NCI-H2196 treated with DMSO at 0.1 percent for 48 hours (cell line): ENCODE measurements around the gene ACOT13.
"Not testable (repeated sequence)": the region's sequence is repeated elsewhere in the genome, so short reads cannot be mapped to it uniquely, and the experiment has no call there.

ENCODE experiments used
- DNase-seq: peaks from one replicate; lab custom pipeline; 2025; ENCODE audit not compliant: unreplicated experiment; lab: John Stamatoyannopoulos, UW

ACOT13 gene

GRCh38 chr6:24721461-24722215, 54.8 kb downstream of the ACOT13 start:
- peak; percentile 88 for DNase-seq

- no peak for DNase-seq
Observed at GRCh38 chr6:24723270-24723669, 56.4 kb downstream of the ACOT13 start.

- DNase-seq, result not testable (repeated sequence)
Observed at GRCh38 chr6:24730653-24731052, 63.8 kb downstream of the ACOT13 start.

GRCh38 chr6:24731456-24732134, 64.7 kb downstream of the ACOT13 start:
- not testable (repeated sequence) for DNase-seq

GRCh38 chr6:24734166-24734565, 67.3 kb downstream of the ACOT13 start:
- no peak for DNase-seq

GRCh38 chr6:24734710-24735109, 67.8 kb downstream of the ACOT13 start:
- DNase-seq, result not testable (repeated sequence)

- no peak for DNase-seq
Observed at GRCh38 chr6:24738741-24739140, 71.9 kb downstream of the ACOT13 start.

- no peak for DNase-seq
Observed at GRCh38 chr6:24740861-24741260, 74.0 kb downstream of the ACOT13 start.

GRCh38 chr6:24742216-24742738, 75.4 kb downstream of the ACOT13 start:
- no peak for DNase-seq

GRCh38 chr6:24743265-24743943, 76.5 kb downstream of the ACOT13 start:
- no peak for DNase-seq

GRCh38 chr6:24743944-24744335, 77.1 kb downstream of the ACOT13 start:
- DNase-seq, result no peak

- DNase-seq, result no peak
Observed at GRCh38 chr6:24744911-24745310, 78.0 kb downstream of the ACOT13 start.

GRCh38 chr6:24749297-24749696, 82.4 kb downstream of the ACOT13 start:
- DNase-seq, result no peak

GRCh38 chr6:24750878-24751277, 84.0 kb downstream of the ACOT13 start:
- DNase-seq, result not testable (repeated sequence)

GRCh38 chr6:24752503-24752902, 85.6 kb downstream of the ACOT13 start:
- DNase-seq, result no peak

GRCh38 chr6:24752917-24753492, 86.1 kb downstream of the ACOT13 start:
- DNase-seq, result no peak

- no peak for DNase-seq
Observed at GRCh38 chr6:24753545-24753944, 86.7 kb downstream of the ACOT13 start.

GRCh38 chr6:24754378-24754777, 87.5 kb downstream of the ACOT13 start:
- DNase-seq, result not testable (repeated sequence)
